Gastrocnemius medialis (tissue), 4 donors: ENCODE results near the gene AVPR2. TPM values are rescaled to one million over a fixed set of nuclear protein-coding genes. Genes with fewer than 3 reads are reported as not detected.

ENCODE experiments used
- ATAC-seq, 2 donors: fragments of 150-250 bp; one replicate each; pipeline ENCODE4 v1.9.1; 2016
- DNase-seq, 2 donors: peaks; one replicate each; pipeline ENCODE4 v3.0.0-alpha.2; 2019
- H3K27ac ChIP-seq, 4 donors: fragments of 200-600 bp; sonication (generic); 1 replicate in 1 of 4; 2 replicates in 3 of 4; pipeline ENCODE4 v1.5.1; 2016 to 2018; ENCODE audit warnings: mild to moderate bottlenecking in 2 of 4, moderate library complexity in 1 of 4
- H3K27me3 ChIP-seq, 3 donors: fragments of 200-600 bp; sonication (generic) in 2 of 3; 1 replicate in 1 of 3; 2 replicates in 2 of 3; pipeline versions ENCODE4 v1.5.1 to v1.6.0; 2016 to 2019; ENCODE audit warnings: mild to moderate bottlenecking in 1 of 3, moderate library complexity in 1 of 3
- H3K36me3 ChIP-seq, 2 donors: fragments of 200-600 bp; sonication (generic) in 1 of 2; one replicate each; pipeline ENCODE4 v1.5.1; 2017 to 2018
- H3K4me1 ChIP-seq, 2 donors: fragments of 200-600 bp; sonication (generic) in 1 of 2; one replicate each; pipeline ENCODE4 v1.5.1; 2016 to 2017; ENCODE audit warnings: mild to moderate bottlenecking in 2 of 2
- H3K4me3 ChIP-seq, 4 donors: fragments of 200-600 bp; sonication (generic) in 3 of 4; 1 replicate in 1 of 4; 2 replicates in 3 of 4; pipeline ENCODE4 v1.5.1; 2016 to 2019; ENCODE audit warnings: mild to moderate bottlenecking in 2 of 4
- H3K9me3 ChIP-seq, 3 donors: fragments of 200-600 bp; sonication (generic) in 2 of 3; 1 replicate in 1 of 3; 2 replicates in 2 of 3; pipeline ENCODE4 v1.5.1; 2016 to 2019
- CTCF ChIP-seq, 5 experiments: fragments of 450-650 bp in 3 of 5; fragments of 200-600 bp in 2 of 5; sonication (generic) in 2 of 5; IDR thresholded peaks in 4 of 5; conservative IDR thresholded peaks in 1 of 5; 1 replicate in 4 of 5; 2 replicates in 1 of 5; pipeline ENCODE4 v1.5.1; 2016 to 2019; ENCODE audit warnings: antibody characterized with exemption in 5 of 5, mild to moderate bottlenecking in 3 of 5, moderate library complexity in 3 of 5
- POLR2A ChIP-seq, 2 donors: fragments of 450-650 bp; IDR thresholded peaks; one replicate each; pipeline ENCODE4 v1.6.1; 2017; ENCODE audit warnings: antibody characterized with exemption in 2 of 2, mild to moderate bottlenecking in 2 of 2, moderate library complexity in 2 of 2
- in situ Hi-C, 4 donors: fragments of 200-750 bp; cut with MboI; loops; one replicate each; pipeline versions ENCODE4 v1.15.0 to v1.8.0; 2017; ENCODE audit warnings: low sequenced_read_pairs in 4 of 4
- intact Hi-C: fragments of 100-400 bp; cut with DNase I; formaldehyde crosslinking; loops from one replicate; pipeline ENCODE4 v1.15.1; 2023; ENCODE audit warnings: low total_unique reads
- total RNA-seq, 4 donors: library from RNA; depleted of rRNA; stranded (reverse); fragments of >200 nt; gene quantifications; one replicate each; pipeline versions ENCODE4 v1.1.0 to v1.2.3, GENCODE V29; 2016

The AVPR2 gene
- total RNA-seq, 4 donors from 2014 or later: 1.5 to 3.8 (median 2.0) TPM

GRCh38 chrX:153910446-153910845 lies 6.0 kb downstream of the AVPR2 start:
- Histone ChIP-seq H3K9me3 (no peaks in the 10 kb centered on the region), H3K27ac (no peak overlapping the region), H3K4me3 (no peak overlapping the region), H3K36me3 (no peaks in the 10 kb centered on the region), H3K4me1 (no peaks in the 10 kb centered on the region), H3K27me3 (no peaks in the 10 kb centered on the region)
- ATAC-seq (no peak), DNase-seq (no peak)
- TF ChIP-seq POLR2A (IDR thresholded peaks at IDR 0.05) (no peak), CTCF (IDR thresholded peaks at IDR 0.05 in 4 of 5, conservative IDR thresholded peaks at IDR 0.05 in 1 of 5) (no peak)
- intact Hi-C loops (no loop called here), in situ Hi-C loops (no loop called here)

DNA sequence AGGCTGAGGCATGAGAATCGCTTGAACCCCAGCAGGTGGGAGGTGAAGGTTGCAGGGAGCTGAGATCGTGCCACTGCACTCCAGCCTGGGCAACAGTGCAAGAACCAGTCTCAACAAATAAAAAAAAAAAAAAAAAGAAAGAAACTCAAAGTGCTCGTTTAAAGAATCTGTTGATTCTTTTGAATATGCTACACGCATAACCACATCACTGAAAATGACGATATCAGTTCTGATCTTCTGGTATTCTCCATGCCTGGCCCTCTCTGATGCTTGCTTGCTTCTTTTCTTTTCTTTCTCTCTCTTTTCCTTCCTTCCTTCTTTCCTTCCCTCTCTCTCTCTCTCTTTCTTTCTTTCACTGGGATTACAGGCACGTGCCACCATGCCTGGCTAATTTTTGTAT lies 7.3 kb downstream of the AVPR2 start:
- Histone ChIP-seq H3K36me3 (no peaks in the 10 kb centered on the region), H3K27me3 (no peaks in the 10 kb centered on the region), H3K4me1 (no peaks in the 10 kb centered on the region), H3K9me3 (no peaks in the 10 kb centered on the region), H3K4me3 (no peak overlapping the region), H3K27ac (no peak overlapping the region)
- TF ChIP-seq POLR2A (IDR thresholded peaks at IDR 0.05) (no peak), CTCF (IDR thresholded peaks at IDR 0.05 in 4 of 5, conservative IDR thresholded peaks at IDR 0.05 in 1 of 5) (no peak)
- intact Hi-C loops (no loop called here), in situ Hi-C loops (no loop called here)
- DNase-seq (no peak), ATAC-seq (no peak)

GRCh38 chrX:153913211-153913610 lies 8.7 kb downstream of the AVPR2 start:
- no peaks in the 10 kb centered on the region for H3K27me3 ChIP-seq
- H3K9me3 ChIP-seq: no peaks in the 10 kb centered on the region
- no peak for DNase-seq
- H3K4me1 ChIP-seq: no peaks in the 10 kb centered on the region
- H3K36me3 ChIP-seq: no peaks in the 10 kb centered on the region
- no peak overlapping the region for H3K27ac ChIP-seq
- no peak for ATAC-seq
- intact Hi-C loops (no loop called here), in situ Hi-C loops (no loop called here)
- no peak overlapping the region for H3K4me3 ChIP-seq
- TF ChIP-seq CTCF (IDR thresholded peaks at IDR 0.05 in 4 of 5, conservative IDR thresholded peaks at IDR 0.05 in 1 of 5): no peak
- no peak for TF ChIP-seq POLR2A (IDR thresholded peaks at IDR 0.05)

- intact Hi-C loops (no loop called here), in situ Hi-C loops (no loop called here)
- ATAC-seq (no peak), DNase-seq (no peak)
- H3K4me1 ChIP-seq: no peaks in the 10 kb centered on the region
- no peaks in the 10 kb centered on the region for H3K27me3 ChIP-seq
- TF ChIP-seq POLR2A (IDR thresholded peaks at IDR 0.05): no peak
- H3K27ac ChIP-seq: no peak overlapping the region
- no peak overlapping the region for H3K4me3 ChIP-seq
- H3K36me3 ChIP-seq: no peaks in the 10 kb centered on the region
- no peaks in the 10 kb centered on the region for H3K9me3 ChIP-seq
Observed at GRCh38 chrX:153913701-153914100, 9.2 kb downstream of the AVPR2 start.

GRCh38 chrX:153917869-153918268 lies 13.4 kb downstream of the AVPR2 start:
- in situ Hi-C loops (no loop called here), intact Hi-C loops (no loop called here)
- Histone ChIP-seq H3K27ac (no peak overlapping the region), H3K36me3 (no peaks in the 10 kb centered on the region), H3K9me3 (no peaks in the 10 kb centered on the region), H3K4me1 (peaks cover 0 to 9% of the 10 kb centered on the region in 2 donors), H3K4me3 (no peak overlapping the region), H3K27me3 (no peaks in the 10 kb centered on the region)
- no peak for DNase-seq
- ATAC-seq: no peak
- TF ChIP-seq CTCF (IDR thresholded peaks at IDR 0.05 in 4 of 5, conservative IDR thresholded peaks at IDR 0.05 in 1 of 5) (no peak), POLR2A (IDR thresholded peaks at IDR 0.05) (no peak)
